ENCODE results near the gene FGFR1OP2. TPM values are rescaled to one million over a fixed set of nuclear protein-coding genes. Genes with fewer than 3 reads are reported as not detected.
A peak's percentile ranks its signal among the peaks of the same experiment; 100 is the strongest.

FGFR1OP2 gene
- total RNA-seq, 4 donors from 2014 or later: 45.8 to 74.8 (median 51.4) TPM

- Histone ChIP-seq H3K4me3 (no peak overlapping the region), H3K36me3 (no peaks in the 10 kb centered on the region), H3K27ac (no peak overlapping the region), H3K4me1 (peaks cover 24% of the 10 kb centered on the region), H3K9me3 (no peaks in the 10 kb centered on the region), H3K27me3 (no peaks in the 10 kb centered on the region)
- no peak for DNase-seq (ENCODE audit: low spot score in 2 of 2)
- TF ChIP-seq EP300 (IDR thresholded peaks at IDR 0.05): no peak
- TF ChIP-seq POLR2A (IDR thresholded peaks at IDR 0.05): no peak
- no peak for TF ChIP-seq POLR2AphosphoS5 (IDR thresholded peaks at IDR 0.05)
- no peak for TF ChIP-seq CTCF (IDR thresholded peaks at IDR 0.05)
- 79% methylated on average over 5 of the region's 5 CpGs for WGBS
These were observed 69.8 kb downstream of the FGFR1OP2 start for GRCh38 chr12:27008081-27008480.

GRCh38 chr12:27009881-27010301 is 71.6 kb downstream of the FGFR1OP2 start:
- WGBS: 30% methylated on average over 1 of the region's 1 CpG

GRCh38 chr12:27012239-27012981 is 74.1 kb downstream of the FGFR1OP2 start:
- DNase-seq (ENCODE audit: low spot score in 2 of 2): peak in 1 of 2 donors; percentile 58

More at GRCh38 chr12:27009881-27010301, 71.6 kb downstream of the FGFR1OP2 start:
- Histone ChIP-seq H3K4me3 (no peak overlapping the region), H3K36me3 (no peaks in the 10 kb centered on the region), H3K27me3 (no peaks in the 10 kb centered on the region), H3K9me3 (no peaks in the 10 kb centered on the region), H3K27ac (no peak overlapping the region), H3K4me1 (peaks cover 34% of the 10 kb centered on the region)
- TF ChIP-seq POLR2AphosphoS5 (IDR thresholded peaks at IDR 0.05) (no peak), POLR2A (IDR thresholded peaks at IDR 0.05) (no peak), EP300 (IDR thresholded peaks at IDR 0.05) (no peak), CTCF (IDR thresholded peaks at IDR 0.05) (no peak)
- DNase-seq (ENCODE audit: low spot score in 2 of 2): no peak

GRCh38 chr12:27012982-27013255 is 74.6 kb downstream of the FGFR1OP2 start:
- Histone ChIP-seq H3K9me3 (no peaks in the 10 kb centered on the region), H3K27me3 (no peaks in the 10 kb centered on the region), H3K27ac (no peak overlapping the region), H3K36me3 (no peaks in the 10 kb centered on the region), H3K4me1 (peaks cover 40% of the 10 kb centered on the region), H3K4me3 (peak overlapping the region; percentile 95)
- TF ChIP-seq POLR2AphosphoS5 (IDR thresholded peaks at IDR 0.05) (no peak), EP300 (IDR thresholded peaks at IDR 0.05) (no peak), CTCF (IDR thresholded peaks at IDR 0.05) (no peak), POLR2A (IDR thresholded peaks at IDR 0.05) (no peak)
- no peak for DNase-seq (ENCODE audit: low spot score in 2 of 2)
- WGBS: 47% methylated on average over 5 of the region's 5 CpGs

More at GRCh38 chr12:27012239-27012981, 74.1 kb downstream of the FGFR1OP2 start:
- Histone ChIP-seq H3K27me3 (no peaks in the 10 kb centered on the region), H3K4me3 (peak overlapping the region; percentile 95), H3K4me1 (peaks cover 40% of the 10 kb centered on the region), H3K27ac (peak overlapping the region; percentile 28), H3K9me3 (no peaks in the 10 kb centered on the region), H3K36me3 (no peaks in the 10 kb centered on the region)
- TF ChIP-seq EP300 (IDR thresholded peaks at IDR 0.05): no peak
- TF ChIP-seq POLR2A (IDR thresholded peaks at IDR 0.05): no peak
- TF ChIP-seq CTCF (IDR thresholded peaks at IDR 0.05): no peak
- TF ChIP-seq POLR2AphosphoS5 (IDR thresholded peaks at IDR 0.05): no peak
- 56% methylated on average over 14 of the region's 14 CpGs for WGBS

GRCh38 chr12:27013611-27014084 is 75.4 kb downstream of the FGFR1OP2 start:
- H3K36me3 ChIP-seq: no peaks in the 10 kb centered on the region
- TF ChIP-seq POLR2AphosphoS5 (IDR thresholded peaks at IDR 0.05) (no peak), POLR2A (IDR thresholded peaks at IDR 0.05) (no peak), EP300 (IDR thresholded peaks at IDR 0.05) (no peak), CTCF (IDR thresholded peaks at IDR 0.05) (no peak)
- H3K4me3 ChIP-seq: peak overlapping the region; percentile 95
- DNase-seq (ENCODE audit: low spot score in 2 of 2): peak; percentile 76 to 82
- H3K27ac ChIP-seq: peak overlapping the region; percentile 93
- no peaks in the 10 kb centered on the region for H3K9me3 ChIP-seq
- WGBS: 2% methylated on average over 9 of the region's 13 CpGs
- H3K27me3 ChIP-seq: no peaks in the 10 kb centered on the region
- peaks cover 40% of the 10 kb centered on the region for H3K4me1 ChIP-seq

All from suprapubic skin (tissue), 4 donors.